T1000 (cell line): ENCODE measurements around the gene APBA1.

Experiments
- DNase-seq: peaks from one replicate; lab custom pipeline; 2025; ENCODE audit warnings: mixed read lengths; lab: John Stamatoyannopoulos, UW

APBA1 gene

GRCh38 chr9:69671879-69672595 is at the start of gene APBA1:
Gene APBA1, minus strand, starts transcription at chr9:69672371.
- peak; percentile 45 for DNase-seq

GRCh38 chr9:69719983-69720382 is 47.8 kb upstream of the APBA1 start:
- no peak for DNase-seq

- no peak for DNase-seq
Measured at GRCh38 chr9:69719367-69719766, 47.2 kb upstream of the APBA1 start.

GRCh38 chr9:69718218-69718617 is 46.0 kb upstream of the APBA1 start:
- DNase-seq: no peak

- no peak for DNase-seq
Measured at GRCh38 chr9:69715825-69716224, 43.7 kb upstream of the APBA1 start.

GRCh38 chr9:69715096-69715495 is 42.9 kb upstream of the APBA1 start:
- DNase-seq: no peak

GRCh38 chr9:69697475-69697874 is 25.3 kb upstream of the APBA1 start:
- DNase-seq: no peak

- no peak for DNase-seq
Measured at GRCh38 chr9:69696802-69697201, 24.6 kb upstream of the APBA1 start.

GRCh38 chr9:69689991-69690538 is 17.9 kb upstream of the APBA1 start:
- no peak for DNase-seq

GRCh38 chr9:69683927-69684326 is 11.8 kb upstream of the APBA1 start:
- DNase-seq: no peak

GRCh38 chr9:69678843-69679538 is 6.8 kb upstream of the APBA1 start:
- DNase-seq: no peak

GRCh38 chr9:69677931-69678330 is 5.8 kb upstream of the APBA1 start:
- no peak for DNase-seq

GRCh38 chr9:69675563-69675962 is 3.4 kb upstream of the APBA1 start:
- DNase-seq: no peak

GRCh38 chr9:69674716-69675438 is 2.7 kb upstream of the APBA1 start:
- no peak for DNase-seq

- DNase-seq: no peak
Measured at GRCh38 chr9:69674112-69674685, 2.0 kb upstream of the APBA1 start.

GRCh38 chr9:69673311-69673640 is 1.1 kb upstream of the APBA1 start:
- no peak for DNase-seq

- DNase-seq: peak; percentile 74
Measured at GRCh38 chr9:69672596-69673310, 582 bp upstream of the APBA1 start.

- no peak for DNase-seq
Measured at GRCh38 chr9:69671311-69671878, 776 bp downstream of the APBA1 start.

GRCh38 chr9:69667306-69667705 is 4.9 kb downstream of the APBA1 start:
- DNase-seq: no peak

- DNase-seq: no peak
Measured at GRCh38 chr9:69660304-69660703, 11.9 kb downstream of the APBA1 start.

GRCh38 chr9:69658987-69659675 is 13.0 kb downstream of the APBA1 start:
- no peak for DNase-seq
